ENCODE measurements around the gene DDX46.

DNA sequence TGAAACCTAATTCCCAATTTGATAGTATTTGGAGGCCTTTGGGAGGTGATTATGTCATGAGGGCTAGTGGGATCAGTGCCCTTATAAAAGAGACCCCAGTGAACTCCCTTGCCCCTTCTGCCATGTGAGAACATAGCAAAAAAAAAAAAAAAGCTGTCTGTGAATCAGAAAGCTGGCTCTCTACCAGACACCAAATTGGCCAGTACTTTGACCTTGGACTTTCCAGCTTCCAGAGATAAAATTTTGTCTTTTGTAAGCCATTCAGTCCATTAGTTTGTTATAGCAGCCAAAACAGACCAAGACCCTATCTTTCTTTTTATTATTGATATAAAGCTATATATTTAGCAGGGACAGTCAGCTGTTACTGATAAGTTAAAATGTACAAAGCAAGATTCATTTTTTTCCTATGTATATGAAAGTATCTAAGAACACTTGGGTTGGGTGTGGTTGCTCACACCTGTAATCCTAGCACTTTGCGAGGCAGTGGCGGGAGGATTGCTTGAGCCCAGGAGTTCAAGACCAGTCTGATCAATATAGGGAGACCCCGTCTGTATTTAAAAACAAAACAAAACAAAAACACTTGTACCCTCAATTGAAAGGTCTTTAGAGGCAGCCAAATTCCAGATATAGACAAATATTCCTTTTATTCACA, 79.1 kb downstream of the DDX46 start:
- TF ChIP-seq, protein P1, sequence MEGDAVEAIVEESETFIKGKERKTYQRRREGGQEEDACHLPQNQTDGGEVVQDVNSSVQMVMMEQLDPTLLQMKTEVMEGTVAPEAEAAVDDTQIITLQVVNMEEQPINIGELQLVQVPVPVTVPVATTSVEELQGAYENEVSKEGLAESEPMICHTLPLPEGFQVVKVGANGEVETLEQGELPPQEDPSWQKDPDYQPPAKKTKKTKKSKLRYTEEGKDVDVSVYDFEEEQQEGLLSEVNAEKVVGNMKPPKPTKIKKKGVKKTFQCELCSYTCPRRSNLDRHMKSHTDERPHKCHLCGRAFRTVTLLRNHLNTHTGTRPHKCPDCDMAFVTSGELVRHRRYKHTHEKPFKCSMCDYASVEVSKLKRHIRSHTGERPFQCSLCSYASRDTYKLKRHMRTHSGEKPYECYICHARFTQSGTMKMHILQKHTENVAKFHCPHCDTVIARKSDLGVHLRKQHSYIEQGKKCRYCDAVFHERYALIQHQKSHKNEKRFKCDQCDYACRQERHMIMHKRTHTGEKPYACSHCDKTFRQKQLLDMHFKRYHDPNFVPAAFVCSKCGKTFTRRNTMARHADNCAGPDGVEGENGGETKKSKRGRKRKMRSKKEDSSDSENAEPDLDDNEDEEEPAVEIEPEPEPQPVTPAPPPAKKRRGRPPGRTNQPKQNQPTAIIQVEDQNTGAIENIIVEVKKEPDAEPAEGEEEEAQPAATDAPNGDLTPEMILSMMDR (IDR thresholded peaks at IDR 0.05; ENCODE audit: poor library complexity, severe bottlenecking), result no peak
- no peak for TF ChIP-seq TAF1 (IDR thresholded peaks at IDR 0.05; ENCODE audit: low read depth)
- TF ChIP-seq POLR2AphosphoS5 (IDR thresholded peaks at IDR 0.05), result no peak
